Smooth muscle cell (in vitro differentiated cells): ENCODE measurements around the gene NBAS. TPM values are rescaled to one million over a fixed set of nuclear protein-coding genes. Genes with fewer than 3 reads are reported as not detected.

Source experiments
- DNase-seq: peaks from one replicate; lab custom pipeline; 2025; ENCODE audit not compliant: unreplicated experiment; lab: John Stamatoyannopoulos, UW
- H2AFZ ChIP-seq: fragments of 200-600 bp; sonication (generic); 2 replicates; pipeline ENCODE4 v1.6.0; 2016; ENCODE audit warnings: antibody characterized with exemption, low read depth, mild to moderate bottlenecking
- H3F3A ChIP-seq: fragments of 200-600 bp; sonication (generic); 2 replicates; pipeline ENCODE4 v1.6.0; 2017; ENCODE audit warnings: antibody characterized with exemption, low read depth
- H3K27ac ChIP-seq: fragments of 200-600 bp; sonication (generic); 2 replicates; pipeline ENCODE4 v1.5.1; 2016; ENCODE audit warnings: low read depth, mild to moderate bottlenecking
- H3K27me3 ChIP-seq: fragments of 200-600 bp; sonication (generic); 2 replicates; pipeline ENCODE4 v1.6.1; 2016; ENCODE audit warnings: low read depth, mild to moderate bottlenecking
- H3K36me3 ChIP-seq: fragments of 200-600 bp; sonication (generic); 2 replicates; pipeline ENCODE4 v1.5.1; 2016; ENCODE audit warnings: low read depth
- H3K4me1 ChIP-seq: fragments of 200-600 bp; sonication (generic); 2 replicates; pipeline ENCODE4 v1.5.1; 2016; ENCODE audit warnings: low read depth
- H3K4me2 ChIP-seq: fragments of 200-600 bp; sonication (generic); 2 replicates; pipeline ENCODE4 v1.6.0; 2016; ENCODE audit warnings: mild to moderate bottlenecking
- H3K4me3 ChIP-seq: fragments of 200-600 bp; sonication (generic); 2 replicates; pipeline ENCODE4 v1.5.1; 2016; ENCODE audit warnings: mild to moderate bottlenecking
- H3K79me2 ChIP-seq: fragments of 200-600 bp; sonication (generic); 2 replicates; pipeline ENCODE4 v1.6.0; 2016; ENCODE audit warnings: low read depth, mild to moderate bottlenecking
- H3K9ac ChIP-seq: fragments of 200-600 bp; sonication (generic); 2 replicates; pipeline ENCODE4 v1.6.0; 2016; ENCODE audit warnings: low read depth
- H3K9me3 ChIP-seq: fragments of 200-600 bp; sonication (generic); replicated peaks from 2 replicates; pipeline ENCODE4 v1.5.1; 2016; ENCODE audit warnings: low read depth
- H4K20me1 ChIP-seq: fragments of 200-600 bp; sonication (generic); 2 replicates; pipeline ENCODE4 v1.6.0; 2016; ENCODE audit warnings: low read depth
- CTCF ChIP-seq: fragments of 200-600 bp; sonication (generic); IDR thresholded peaks from 2 replicates; pipeline ENCODE4 v1.5.1; 2017; ENCODE audit warnings: borderline replicate concordance, mild to moderate bottlenecking, antibody characterized with exemption; ENCODE audit not compliant: insufficient read depth, poor library complexity, severe bottlenecking
- WGBS: methylation state at CpG from one replicate; pipeline ENCODE4 v1.1.7; 2016; ENCODE audit warnings: low lambda C conversion rate; 5-methylcytosine and 5-hydroxymethylcytosine counted together
- polyA plus RNA-seq: library from polyadenylated mRNA; unstranded; fragments of >200 nt; fragmentation: Nextera tagmentation; extraction: Ambion mirVana; gene quantifications from 2 replicates; pipeline ENCODE4 v1.2.1, GENCODE V29; 2016
- total RNA-seq: library from RNA; depleted of rRNA; stranded (reverse); fragments of >200 nt; gene quantifications from 2 replicates; pipeline ENCODE4 v1.2.3, GENCODE V29; 2014

The NBAS gene
- total and polyA plus RNA-seq, 2 experiments from 2014 or later = 31.2 to 51.1 TPM

- Histone ChIP-seq H3K79me2 (peaks cover 4% of the 10 kb centered on the region), H4K20me1 (peaks cover 7% of the 10 kb centered on the region), H3K4me2 (no peak overlapping the region), H3K27ac (no peak overlapping the region), H3K4me3 (no peak overlapping the region), H3K27me3 (no peaks in the 10 kb centered on the region), H3F3A (no peaks in the 10 kb centered on the region), H3K36me3 (peaks cover 75% of the 10 kb centered on the region), H3K4me1 (no peaks in the 10 kb centered on the region), H3K9me3 (no peaks in the 10 kb centered on the region), H2AFZ (no peak overlapping the region), H3K9ac (no peak overlapping the region)
- no peak for TF ChIP-seq CTCF
- 94% methylated on average over 1 of the region's 1 CpG for WGBS
- DNase-seq = no peak
Measured at GRCh38 chr2:15601681-15602080, 40.5 kb upstream of the NBAS start.

- Histone ChIP-seq H3K79me2 (peaks cover 8% of the 10 kb centered on the region), H3F3A (no peaks in the 10 kb centered on the region), H3K4me3 (no peak overlapping the region), H3K4me2 (no peak overlapping the region), H3K9me3 (no peaks in the 10 kb centered on the region), H3K27ac (no peak overlapping the region), H3K9ac (no peak overlapping the region), H3K4me1 (no peaks in the 10 kb centered on the region), H3K27me3 (no peaks in the 10 kb centered on the region), H3K36me3 (peaks cover 66% of the 10 kb centered on the region), H4K20me1 (peaks cover 23% of the 10 kb centered on the region), H2AFZ (no peak overlapping the region)
- 100% methylated on average over 1 of the region's 1 CpG for WGBS
- TF ChIP-seq CTCF = no peak
- DNase-seq = no peak
Measured at GRCh38 chr2:15599994-15600393, 38.9 kb upstream of the NBAS start.

- Histone ChIP-seq H4K20me1 (peaks cover 40% of the 10 kb centered on the region), H3K4me1 (peaks cover 13% of the 10 kb centered on the region), H3K36me3 (peaks cover 40% of the 10 kb centered on the region), H3K9ac (no peak overlapping the region), H3K79me2 (peaks cover 38% of the 10 kb centered on the region), H2AFZ (no peak overlapping the region), H3K4me3 (no peak overlapping the region), H3F3A (no peaks in the 10 kb centered on the region), H3K27ac (no peak overlapping the region), H3K27me3 (no peaks in the 10 kb centered on the region), H3K4me2 (no peak overlapping the region), H3K9me3 (no peaks in the 10 kb centered on the region)
- no peak for DNase-seq
- no peak for TF ChIP-seq CTCF
- WGBS = 98% methylated on average over 4 of the region's 4 CpGs
Measured at GRCh38 chr2:15596968-15597367, 35.8 kb upstream of the NBAS start.

- peaks cover 34% of the 10 kb centered on the region for H3K36me3 ChIP-seq
Measured at GRCh38 chr2:15596350-15596749, 35.2 kb upstream of the NBAS start.

More at GRCh38 chr2:15596350-15596749, 35.2 kb upstream of the NBAS start:
- Histone ChIP-seq H3K27ac (no peak overlapping the region), H3K79me2 (peaks cover 38% of the 10 kb centered on the region), H3K4me2 (no peak overlapping the region), H3K9ac (no peak overlapping the region), H2AFZ (no peak overlapping the region), H4K20me1 (peaks cover 40% of the 10 kb centered on the region), H3K4me1 (peaks cover 13% of the 10 kb centered on the region), H3K4me3 (no peak overlapping the region), H3K9me3 (no peaks in the 10 kb centered on the region), H3K27me3 (no peaks in the 10 kb centered on the region), H3F3A (no peaks in the 10 kb centered on the region)
- 98% methylated on average over 2 of the region's 2 CpGs for WGBS
- no peak for TF ChIP-seq CTCF
- DNase-seq = no peak
